ENCODE data around the gene SPATA22. TPM values are rescaled to one million over a fixed set of nuclear protein-coding genes. Genes with fewer than 3 reads are reported as not detected.
A peak's percentile ranks its signal among the peaks of the same experiment; 100 is the strongest.

The SPATA22 gene
- total and polyA plus RNA-seq, 2 of the 13 experiments (the other 11 are each of a cell fraction or from before 2014, with no cell fraction given) = not detected

- TF ChIP-seq ATF4 (CRISPR knock-in tag; IDR thresholded peaks at IDR 0.05) (peak in 1 of 2 experiments; percentile 89; a peak in 2 of 4 replicates), JUND (CRISPR knock-in tag; IDR thresholded peaks at IDR 0.05) (no peak), ELF3 (CRISPR knock-in tag; IDR thresholded peaks at IDR 0.05) (0 out of 2 replicates have a peak, but pooled peaks have one; percentile 22), MAFK (conservative IDR thresholded peaks at IDR 0.05 in 1 of 2, IDR thresholded peaks at IDR 0.05 in 1 of 2; ENCODE audit: low read length in 2 of 2) (peak; percentile 99), ZNF670 (CRISPR knock-in tag; IDR thresholded peaks at IDR 0.05; ENCODE audit: borderline replicate concordance) (no peak), HNRNPUL1 (IDR thresholded peaks at IDR 0.05; ENCODE audit: low read depth, low read length) (peak; percentile 65; the same call in 1 of the 2 replicates), ZHX2 (IDR thresholded peaks at IDR 0.05; ENCODE audit: low read depth) (no peak), ZHX2 (CRISPR knock-in tag; IDR thresholded peaks at IDR 0.05; ENCODE audit: borderline replicate concordance) (no peak), IRF2 (CRISPR knock-in tag; IDR thresholded peaks at IDR 0.05) (0 out of 2 replicates have a peak, but pooled peaks have one; percentile 39), SNAPC2 (CRISPR knock-in tag; IDR thresholded peaks at IDR 0.05) (peak; percentile 24; the same call in 1 of the 2 replicates), ZNF407 (CRISPR knock-in tag; IDR thresholded peaks at IDR 0.05; ENCODE audit: not compliant biosample characterization) (no peak), CREB1 (IDR thresholded peaks at IDR 0.05) (peak; percentile 78), CREB1 (CRISPR knock-in tag; IDR thresholded peaks at IDR 0.05) (peak; percentile 70), SRSF9 (IDR thresholded peaks at IDR 0.05; ENCODE audit: borderline replicate concordance, insufficient read depth, low read depth, low read length, poor library complexity, severe bottlenecking) (no peak), ZNF569 (CRISPR knock-in tag; IDR thresholded peaks at IDR 0.05; ENCODE audit: borderline replicate concordance) (no peak)
Observed at GRCh38 chr17:3474212-3474611, 2.6 kb upstream of the SPATA22 start (continued).

All from HepG2 (cell line).